Prostate gland (tissue), 2 donors: ENCODE data around the gene PNMT. TPM values are rescaled to one million over a fixed set of nuclear protein-coding genes. Genes with fewer than 3 reads are reported as not detected.

Source experiments
- DNase-seq: peaks from one replicate; pipeline ENCODE4 v3.0.0-alpha.2; 2019; ENCODE audit warnings: low spot score
- H3K27ac ChIP-seq, 2 donors: fragments of 200-600 bp; sonication (generic); 2 replicates each; pipeline ENCODE4 v1.5.1; 2017 to 2019
- H3K27me3 ChIP-seq: fragments of 200-600 bp; sonication (generic); replicated peaks from 2 replicates; pipeline ENCODE4 v1.5.1; 2019; ENCODE audit not compliant: insufficient read depth
- H3K36me3 ChIP-seq, 2 donors: fragments of 200-600 bp; sonication (generic); 1 replicate in 1 of 2; 2 replicates in 1 of 2; pipeline versions ENCODE4 v1.5.1 to v1.8.1; 2017 to 2019
- H3K4me1 ChIP-seq: fragments of 200-600 bp; sonication (generic); replicated peaks from 2 replicates; pipeline ENCODE4 v1.5.1; 2019
- H3K4me3 ChIP-seq, 2 donors: fragments of 200-600 bp; sonication (generic); 2 replicates each; pipeline ENCODE4 v1.5.1; 2017 to 2019
- H3K9me3 ChIP-seq: fragments of 200-600 bp; sonication (generic); 2 replicates; pipeline ENCODE4 v1.5.1; 2017
- CTCF ChIP-seq, 4 experiments: fragments of 200-600 bp in 2 of 4; fragments of 450-650 bp in 2 of 4; sonication (generic) in 2 of 4; IDR thresholded peaks; 1 replicate in 3 of 4; 2 replicates in 1 of 4; pipeline ENCODE4 v1.5.1; 2016 to 2019; ENCODE audit warnings: antibody characterized with exemption in 4 of 4, mild to moderate bottlenecking in 2 of 4, moderate library complexity in 2 of 4
- WGBS: methylation state at CpG from one replicate; pipeline ENCODE4 v1.1.5; 2018; 5-methylcytosine and 5-hydroxymethylcytosine counted together
- intact Hi-C: fragments of 100-400 bp; cut with DNase I; formaldehyde crosslinking; loops from one replicate; pipeline ENCODE4 v1.14.2; 2022
- total RNA-seq, 2 donors: library from RNA; depleted of rRNA; stranded (reverse); fragments of >200 nt; gene quantifications; one replicate each; pipeline ENCODE4 v1.1.0, GENCODE V29; 2016

PNMT gene
- total RNA-seq, 2 donors from 2014 or later, result 2.7 to 5.8 TPM

- no peak overlapping the region for H3K27ac ChIP-seq
- peaks cover 15% of the 10 kb centered on the region for H3K4me1 ChIP-seq
- no peak for TF ChIP-seq CTCF (IDR thresholded peaks at IDR 0.05)
- peaks cover 0 to 4% of the 10 kb centered on the region in 2 donors for H3K36me3 ChIP-seq
- no peak overlapping the region for H3K4me3 ChIP-seq
- no peaks in the 10 kb centered on the region for H3K27me3 ChIP-seq
- no peak for DNase-seq
- intact Hi-C loops, result no loop called here
- 87% methylated on average over 7 of the region's 7 CpGs for WGBS
- no peaks in the 10 kb centered on the region for H3K9me3 ChIP-seq
These were observed 51.5 kb downstream of the PNMT start for GRCh38 chr17:39719563-39720355.

Other genes starting within 250 kb of the PNMT start
- 10 to 100 TPM; 22.9 to 39.7 TPM for gene MED1, start 217.2 kb upstream of the PNMT start, total RNA-seq
- 10 to 100 TPM; 37.7 to 75.8 TPM for gene CDK12, start 207.0 kb upstream of the PNMT start, total RNA-seq
- gene NEUROD2, start 60.5 kb upstream of the PNMT start, total RNA-seq, result under 1 TPM in 1 of 2 donors, not detected in 1; 0.17 TPM
- 100 to 1,000 TPM in 1 of 2 donors, 10 to 100 TPM in 1; 69.0 to 108 TPM for gene PPP1R1B, start 41.5 kb upstream of the PNMT start, total RNA-seq
- 100 to 1,000 TPM in 1 of 2 donors, 10 to 100 TPM in 1; 52.5 to 202 TPM for gene STARD3, start 31.3 kb upstream of the PNMT start, total RNA-seq
- 10 to 100 TPM in 1 of 2 donors, 1 to 10 TPM in 1; 4.3 to 44.3 TPM for gene TCAP, start 3.1 kb upstream of the PNMT start, total RNA-seq
- 10 to 100 TPM; 44.6 to 50.0 TPM for gene PGAP3, start 19.6 kb downstream of the PNMT start, total RNA-seq
- 100 to 1,000 TPM; 112 to 172 TPM for gene ERBB2, start 31.6 kb downstream of the PNMT start, total RNA-seq
- 100 to 1,000 TPM in 1 of 2 donors, 10 to 100 TPM in 1; 46.5 to 119 TPM for gene MIEN1, start 62.1 kb downstream of the PNMT start, total RNA-seq
- gene GRB7, start 69.5 kb downstream of the PNMT start, total RNA-seq, result 10 to 100 TPM; 25.7 to 32.6 TPM
- gene IKZF3, start 195.9 kb downstream of the PNMT start, total RNA-seq, result 1 to 10 TPM in 1 of 2 donors, under 1 TPM in 1; 0.55 to 1.7 TPM
- 10 to 100 TPM in 1 of 2 donors, not detected in 1; 14.8 TPM for gene ZPBP2, start 199.7 kb downstream of the PNMT start, total RNA-seq